GM19328 (cell line): ENCODE data around the gene GABRG3.

Experiments used
- ATAC-seq: cut with Tn5 transposase; IDR thresholded peaks from one replicate; pipeline ENCODE4 v1.9.1; 2021; ENCODE audit warnings: mild to moderate bottlenecking, moderate library complexity; ENCODE audit not compliant: unreplicated experiment

The GABRG3 gene

GRCh38 chr15:27061739-27062138 is 90.8 kb downstream of the GABRG3 start:
- no peak for ATAC-seq

- ATAC-seq, result no peak
These were observed 92.0 kb downstream of the GABRG3 start for GRCh38 chr15:27062951-27063350.

GRCh38 chr15:27064080-27064479 is 93.1 kb downstream of the GABRG3 start:
- no peak for ATAC-seq

DNA sequence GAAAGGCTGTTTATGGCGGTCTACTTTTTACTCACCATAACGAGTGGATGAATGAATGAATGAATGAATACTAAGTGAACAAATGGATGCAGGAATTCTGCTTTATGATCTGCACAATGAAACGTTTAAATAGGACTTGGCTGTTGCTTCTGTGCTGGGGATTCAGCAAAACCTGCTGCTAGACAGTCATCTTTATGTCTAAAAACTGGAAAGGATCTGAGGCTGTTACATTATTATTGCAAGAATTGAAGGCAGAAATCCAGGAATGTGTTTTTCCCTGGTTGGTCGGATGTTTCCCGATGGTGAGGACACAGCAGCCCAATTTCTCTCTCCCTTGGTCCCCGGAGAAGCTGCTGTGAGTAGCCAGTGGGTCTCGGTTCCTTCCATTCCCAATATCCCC is 94.2 kb downstream of the GABRG3 start:
- ATAC-seq, result no peak

DNA sequence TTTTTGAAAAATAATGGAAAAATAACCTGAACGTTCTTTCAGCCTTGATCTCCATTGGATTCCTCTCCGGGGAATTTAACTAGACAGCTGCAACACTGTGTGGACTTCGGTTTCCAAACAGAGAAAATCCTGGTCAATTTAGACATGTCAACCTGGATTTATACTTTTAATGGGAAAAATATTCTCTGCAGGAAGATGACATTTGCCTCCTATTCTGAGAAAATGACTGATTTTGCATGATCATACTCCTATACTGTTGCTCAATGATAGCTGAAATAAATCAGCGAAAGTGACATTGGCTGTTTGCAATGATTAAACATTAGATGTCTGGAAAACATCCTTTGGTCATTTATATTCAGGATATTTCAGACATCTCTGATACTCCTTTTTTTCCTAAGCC is 94.8 kb downstream of the GABRG3 start:
- ATAC-seq, result no peak

DNA sequence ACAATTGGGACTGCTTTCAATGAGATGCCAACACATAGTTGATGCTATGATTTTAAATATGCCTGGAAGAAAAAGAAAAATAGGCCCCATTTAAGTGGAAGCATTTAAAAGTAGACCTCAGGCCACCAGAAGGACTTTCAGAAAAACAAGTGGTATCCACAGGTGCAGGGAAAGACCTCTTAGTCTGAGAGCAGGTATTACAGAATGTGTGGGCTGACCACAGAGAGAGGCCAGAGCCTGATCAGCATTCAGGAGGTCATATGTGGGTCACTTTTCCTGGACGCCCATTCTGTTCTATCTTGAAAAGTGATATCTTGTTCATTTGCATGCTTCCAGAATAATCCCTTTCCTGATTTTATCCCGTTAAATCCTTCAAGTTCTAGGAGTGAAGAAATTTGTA is 95.5 kb downstream of the GABRG3 start:
- no peak for ATAC-seq

DNA sequence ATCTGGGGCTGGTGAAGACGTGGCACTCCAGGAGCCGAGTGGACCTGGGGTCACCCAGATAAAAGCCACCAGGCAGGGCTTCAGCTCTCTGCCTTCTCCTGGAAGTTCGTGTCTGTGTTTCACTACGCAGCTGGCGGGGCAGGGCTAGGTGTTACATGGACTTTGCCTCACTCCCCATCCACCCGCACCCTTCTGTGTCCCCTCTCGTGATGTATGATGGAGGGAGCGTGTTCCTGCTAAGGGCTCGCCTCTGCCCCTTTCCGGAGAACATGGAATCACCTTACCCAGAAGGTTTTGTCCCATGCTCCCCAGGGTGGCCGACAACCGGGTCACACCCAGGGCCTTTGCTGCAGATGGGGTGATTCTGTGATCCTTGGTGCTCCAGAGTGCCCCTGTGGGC is 96.2 kb downstream of the GABRG3 start:
- ATAC-seq, result no peak

DNA sequence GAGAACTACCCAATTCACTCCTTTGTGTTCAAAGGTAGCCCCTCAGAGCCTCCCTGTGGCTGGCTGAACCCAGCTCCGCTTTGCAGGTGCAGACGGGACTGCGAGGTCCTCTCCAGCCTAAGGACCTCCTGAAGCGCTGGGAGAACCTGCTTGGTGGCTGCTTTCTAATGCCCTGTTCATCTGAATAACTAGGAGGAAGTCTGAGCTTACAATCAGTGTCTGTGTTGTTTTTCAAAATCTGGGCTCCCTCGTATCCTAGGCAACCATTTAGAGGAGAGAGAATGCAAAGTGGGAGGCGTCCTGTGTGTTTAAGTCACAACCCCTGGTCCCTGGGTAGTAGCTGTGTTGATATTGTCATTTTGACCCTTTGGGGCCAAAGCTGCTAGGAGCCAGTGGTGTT is 99.9 kb downstream of the GABRG3 start:
- no peak for ATAC-seq

GRCh38 chr15:27074179-27074578 is 103.2 kb downstream of the GABRG3 start:
- no peak for ATAC-seq

DNA sequence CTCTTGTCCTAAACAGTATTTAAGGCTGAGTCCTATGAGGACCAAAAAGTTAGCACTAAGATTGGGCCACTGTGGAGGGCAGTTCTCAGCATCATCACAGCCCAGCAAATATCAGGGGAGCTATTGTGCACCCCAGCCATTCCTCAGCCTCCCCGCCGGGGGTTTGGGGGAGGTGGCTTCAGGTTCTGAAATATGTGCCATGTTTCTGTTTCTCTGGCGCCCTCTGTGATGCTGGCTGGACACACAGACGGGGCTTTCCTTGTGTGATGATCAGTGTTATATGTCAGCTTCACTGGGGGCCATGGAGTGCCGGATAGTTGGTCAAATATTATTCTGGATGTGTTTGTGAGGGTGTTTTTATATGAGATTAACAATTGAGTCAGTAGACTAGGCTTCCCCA is 106.8 kb downstream of the GABRG3 start:
- ATAC-seq, result no peak

- ATAC-seq, result no peak
These were observed 110.9 kb downstream of the GABRG3 start for GRCh38 chr15:27081676-27082418.

GRCh38 chr15:27082526-27082925 is 111.5 kb downstream of the GABRG3 start:
- ATAC-seq, result no peak

- no peak for ATAC-seq
These were observed 113.9 kb downstream of the GABRG3 start for GRCh38 chr15:27084844-27085243.

- ATAC-seq, result no peak
These were observed 115.2 kb downstream of the GABRG3 start for GRCh38 chr15:27086149-27086548.

DNA sequence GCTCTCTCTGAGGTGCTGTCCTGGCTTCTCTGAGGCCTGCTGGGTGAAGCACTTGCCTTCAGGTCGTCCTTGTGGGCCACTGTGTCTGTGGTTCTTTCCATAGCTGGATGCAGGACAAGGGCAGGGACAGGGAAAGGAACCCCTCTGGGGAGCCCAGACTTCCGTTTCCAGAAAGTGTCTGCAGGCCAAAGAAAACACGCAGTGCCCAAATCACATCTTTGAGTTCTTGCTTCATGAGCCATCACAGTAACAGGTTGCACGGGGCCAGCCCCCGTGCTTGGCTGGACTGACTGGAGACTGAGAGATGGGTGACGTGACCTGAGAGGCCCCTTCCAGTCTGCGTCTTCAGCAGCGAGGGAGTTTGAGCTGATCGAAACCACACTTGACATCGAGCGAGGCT is 115.8 kb downstream of the GABRG3 start:
- no peak for ATAC-seq

DNA sequence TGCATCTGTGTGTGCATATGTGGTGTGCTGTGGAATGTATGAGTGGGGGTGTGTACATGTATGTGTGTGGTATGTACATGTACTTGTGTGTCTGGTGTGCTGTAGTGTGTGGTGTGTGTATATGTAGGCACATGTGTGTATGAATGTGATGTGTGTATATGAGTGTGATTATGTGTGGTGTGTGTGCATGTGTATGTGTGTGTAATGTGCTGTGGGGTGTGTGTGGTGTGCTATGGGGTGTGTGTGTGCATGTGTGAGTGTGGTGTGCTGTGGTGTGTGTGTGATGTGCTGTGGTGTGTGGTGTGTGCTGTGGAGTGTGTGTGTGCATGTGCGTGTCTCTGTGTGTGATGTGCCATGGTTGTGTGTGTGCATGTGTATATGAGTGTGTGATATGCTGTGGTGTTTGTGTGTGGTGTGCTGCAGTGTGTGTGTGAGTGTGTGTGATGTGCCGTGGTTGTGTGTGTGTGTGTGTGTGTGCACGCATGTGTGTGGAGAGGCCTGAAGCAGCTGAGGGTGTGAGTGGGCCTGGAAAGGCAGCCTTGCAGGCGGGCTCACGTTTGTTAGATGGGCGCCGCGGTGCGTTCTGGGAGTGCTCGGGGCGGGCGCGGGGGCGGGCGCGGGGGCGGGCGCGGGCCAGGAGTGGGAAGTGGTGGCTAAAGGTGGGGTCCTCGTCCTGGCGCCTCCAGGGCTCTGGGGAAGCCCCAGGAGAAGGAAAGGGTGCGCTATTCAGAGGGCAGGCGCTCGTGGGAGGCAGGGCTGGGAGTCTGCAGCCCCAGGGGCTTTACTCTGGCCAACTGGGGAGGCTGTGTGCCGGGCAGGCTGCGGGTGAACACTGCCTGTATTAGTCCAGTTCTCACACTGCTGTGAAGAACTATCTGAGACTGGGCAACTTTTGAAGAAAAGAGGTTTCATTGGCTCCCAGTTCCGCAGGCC is 116.9 kb downstream of the GABRG3 start:
- ATAC-seq, result no peak

DNA sequence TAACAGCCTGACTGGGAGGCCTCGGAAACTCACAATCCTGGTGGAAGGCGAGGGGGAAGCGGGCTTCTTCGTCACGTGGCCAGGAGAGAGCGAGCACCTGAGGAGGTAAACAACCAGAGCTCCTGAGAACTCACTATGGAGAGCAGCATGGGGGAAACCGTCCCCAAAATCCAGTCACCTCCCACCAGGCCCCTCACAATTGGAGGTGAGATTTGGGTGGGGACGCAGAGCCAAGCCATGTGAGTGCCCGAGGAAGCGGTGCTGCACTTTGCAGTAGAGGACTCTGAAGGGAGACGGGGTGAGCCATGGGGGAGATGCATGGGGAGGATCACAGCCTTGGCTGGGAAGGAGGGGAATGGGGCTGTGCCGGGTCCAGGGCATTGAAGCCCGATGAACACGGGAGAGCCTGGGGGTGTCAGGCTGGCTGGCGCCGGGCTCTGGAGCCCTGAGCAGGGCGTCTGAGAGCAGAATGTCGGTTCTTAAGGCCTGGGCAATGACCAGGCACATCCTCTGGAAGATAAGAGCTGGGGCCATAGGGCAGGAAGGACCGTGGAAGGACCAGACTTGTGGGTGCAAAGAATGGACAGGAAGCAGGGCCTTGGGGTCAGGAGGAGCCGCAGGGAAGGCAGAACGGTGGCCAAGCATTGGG is 117.7 kb downstream of the GABRG3 start:
- ATAC-seq, result no peak

DNA sequence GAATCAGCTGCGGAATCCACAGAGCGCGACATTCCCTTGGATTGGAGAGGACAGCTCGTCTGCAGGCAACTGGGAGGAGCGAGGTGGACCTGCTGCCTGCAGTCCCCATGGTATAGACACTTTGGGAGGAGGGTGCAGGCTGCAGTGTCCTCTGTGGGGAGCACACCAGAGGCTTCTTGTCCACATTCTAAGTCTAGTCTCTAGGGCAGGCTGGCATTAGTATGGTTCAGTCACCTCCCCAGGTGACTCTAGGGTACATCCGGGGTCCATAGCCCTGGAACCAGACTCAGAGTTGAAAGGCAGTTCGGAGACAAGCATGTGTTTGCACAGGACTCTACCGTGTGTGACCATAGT is 118.2 kb downstream of the GABRG3 start:
- no peak for ATAC-seq

DNA sequence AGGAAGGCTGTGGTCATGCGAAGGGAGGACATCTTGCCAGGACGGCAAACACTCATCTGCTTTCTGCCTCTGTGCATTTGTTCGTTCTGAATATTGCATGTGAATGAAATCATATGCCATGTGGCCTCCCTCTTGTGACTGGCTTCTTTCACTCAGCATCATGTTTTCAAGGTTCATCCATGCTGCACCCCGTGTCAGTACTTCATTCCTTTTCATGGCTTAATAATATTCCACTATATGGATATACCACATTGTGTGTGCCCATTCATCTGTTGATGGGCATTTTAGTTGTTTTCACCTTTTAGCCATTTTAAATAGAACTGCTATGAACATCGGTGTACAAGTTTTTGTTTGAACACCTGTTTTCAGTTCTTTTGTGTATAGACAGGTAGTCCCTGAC is 118.7 kb downstream of the GABRG3 start:
- no peak for ATAC-seq

- ATAC-seq, result no peak
These were observed 120.4 kb downstream of the GABRG3 start for GRCh38 chr15:27091270-27091940.

DNA sequence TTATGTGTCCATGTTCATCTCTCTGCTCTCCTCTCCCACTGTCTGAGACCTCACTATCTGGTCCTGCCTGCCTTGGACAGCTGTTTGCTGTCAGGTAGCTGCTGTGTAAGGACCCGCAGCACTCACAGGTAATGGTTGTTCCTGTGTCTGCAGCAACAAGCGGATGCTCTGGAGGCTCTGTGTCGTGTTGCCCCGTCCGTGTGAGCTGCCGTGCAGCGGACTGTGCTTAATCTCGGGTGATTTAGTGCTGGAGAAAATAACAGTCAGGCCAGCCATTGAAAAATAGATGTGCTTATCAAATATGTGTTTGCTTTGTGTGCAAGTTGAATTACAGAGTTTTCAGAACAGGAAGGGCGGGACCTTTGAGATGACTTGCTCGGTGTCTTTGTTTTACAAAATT is 121.4 kb downstream of the GABRG3 start:
- no peak for ATAC-seq
